AG04450 (cell line): ENCODE results near the gene ANKUB1. TPM values are rescaled to one million over a fixed set of nuclear protein-coding genes. Genes with fewer than 3 reads are reported as not detected.
"Not testable (repeated sequence)": the region's sequence is repeated elsewhere in the genome, so short reads cannot be mapped to it uniquely, and the experiment has no call there.

Experiments used
- CTCF ChIA-PET: fragments of 300-600, 350-600 bp; formaldehyde crosslinking; extraction: SDS; loops from one replicate; lab custom pipeline; 2022; ENCODE audit warnings: antibody characterized with exemption, inconsistent platforms; lab: Charles Lee
- POLR2A ChIA-PET: fragments of 350-600 bp; formaldehyde crosslinking; extraction: SDS; loops from one replicate; lab custom pipeline; 2021; ENCODE audit warnings: antibody characterized with exemption, inconsistent platforms; lab: Yijun Ruan, JAX
- DNase-seq: peaks from one replicate; pipeline ENCODE4 v3.0.0-alpha.2; 2011; ENCODE audit warnings: low read depth, low spot score
- H3K27ac ChIP-seq: one replicate; pipeline ENCODE4 v1.5.1; 2012; ENCODE audit warnings: low read depth, low read length, control low read depth
- H3K27me3 ChIP-seq: one replicate; pipeline ENCODE4 v1.6.0; 2012; ENCODE audit warnings: low read length; ENCODE audit not compliant: control insufficient read depth, insufficient read depth
- H3K4me3 ChIP-seq: 2 replicates; pipeline ENCODE4 v1.5.1; 2011; ENCODE audit warnings: mild to moderate bottlenecking, low read depth, low read length, control low read depth
- H3K9me3 ChIP-seq: 2 replicates; pipeline ENCODE4 v1.5.1; 2012; ENCODE audit warnings: low read length; ENCODE audit not compliant: control insufficient read depth, insufficient read depth
- polyA plus RNA-seq: library from polyadenylated mRNA; depleted of rRNA; stranded (reverse); fragments of >200 nt; gene quantifications from 2 replicates; pipeline ENCODE4 v1.2.3, GENCODE V29; 2011
- TF ChIP-seq, protein P1 (sequence below): IDR thresholded peaks from 2 replicates; pipeline ENCODE4 v1.5.1; 2011; ENCODE audit warnings: low read depth, low read length, control low read depth, inconsistent platforms

The ANKUB1 gene
- polyA plus RNA-seq, 1 experiment, result not detected

DNA sequence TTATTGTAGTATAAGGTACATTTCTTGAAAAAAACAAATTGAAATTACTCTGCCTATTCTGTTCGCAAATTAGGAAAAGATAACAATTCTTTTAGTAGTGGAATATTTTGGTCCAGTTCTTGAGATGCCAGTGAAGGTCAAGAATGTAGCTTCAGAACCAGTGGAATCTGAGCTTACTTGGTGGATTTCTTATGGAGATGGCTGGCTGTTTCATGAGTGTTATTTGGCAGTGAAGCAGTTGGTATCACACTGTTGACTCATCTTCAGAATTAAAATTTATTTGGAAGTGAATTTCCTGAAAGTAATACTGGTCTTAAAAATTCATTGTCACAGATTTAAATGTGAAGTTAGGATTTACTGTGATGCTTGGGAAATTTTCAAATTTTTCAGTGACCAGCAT, 39.7 kb upstream of the ANKUB1 start:
- TF ChIP-seq, protein P1, sequence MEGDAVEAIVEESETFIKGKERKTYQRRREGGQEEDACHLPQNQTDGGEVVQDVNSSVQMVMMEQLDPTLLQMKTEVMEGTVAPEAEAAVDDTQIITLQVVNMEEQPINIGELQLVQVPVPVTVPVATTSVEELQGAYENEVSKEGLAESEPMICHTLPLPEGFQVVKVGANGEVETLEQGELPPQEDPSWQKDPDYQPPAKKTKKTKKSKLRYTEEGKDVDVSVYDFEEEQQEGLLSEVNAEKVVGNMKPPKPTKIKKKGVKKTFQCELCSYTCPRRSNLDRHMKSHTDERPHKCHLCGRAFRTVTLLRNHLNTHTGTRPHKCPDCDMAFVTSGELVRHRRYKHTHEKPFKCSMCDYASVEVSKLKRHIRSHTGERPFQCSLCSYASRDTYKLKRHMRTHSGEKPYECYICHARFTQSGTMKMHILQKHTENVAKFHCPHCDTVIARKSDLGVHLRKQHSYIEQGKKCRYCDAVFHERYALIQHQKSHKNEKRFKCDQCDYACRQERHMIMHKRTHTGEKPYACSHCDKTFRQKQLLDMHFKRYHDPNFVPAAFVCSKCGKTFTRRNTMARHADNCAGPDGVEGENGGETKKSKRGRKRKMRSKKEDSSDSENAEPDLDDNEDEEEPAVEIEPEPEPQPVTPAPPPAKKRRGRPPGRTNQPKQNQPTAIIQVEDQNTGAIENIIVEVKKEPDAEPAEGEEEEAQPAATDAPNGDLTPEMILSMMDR, result no peak
- ChIA-PET CTCF (interaction anchor here (1.3 kb wide), 1 partner anchor 24 kb away, joined by 5 read pairs; no protein-coding TSS in a partner anchor), POLR2A (no interaction called here)
- H3K27ac ChIP-seq, result no peak overlapping the region
- peaks cover 7% of the 10 kb centered on the region for H3K9me3 ChIP-seq
- no peak for DNase-seq
- H3K27me3 ChIP-seq, result no peaks in the 10 kb centered on the region
- H3K4me3 ChIP-seq, result no peak overlapping the region

DNA sequence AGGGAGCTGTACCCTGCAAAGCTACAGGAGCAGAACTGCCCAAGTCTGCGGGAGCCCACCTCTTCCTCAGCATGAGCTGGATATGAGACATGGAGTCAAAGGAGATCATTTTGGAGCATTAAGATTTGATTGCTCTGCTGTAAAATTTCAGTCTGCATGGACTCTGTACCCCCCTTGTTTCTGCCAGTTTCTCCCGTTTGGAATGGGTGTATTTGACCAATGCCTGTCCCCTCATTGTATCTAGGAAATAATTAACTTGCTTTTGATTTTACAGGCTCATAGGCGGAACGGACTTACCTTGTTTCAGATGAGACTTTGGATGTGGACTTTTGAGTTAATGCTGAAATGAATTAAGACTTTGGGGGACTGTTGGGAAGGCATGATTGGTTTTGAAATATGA, 39.0 kb upstream of the ANKUB1 start:
- H3K27me3 ChIP-seq, result no peaks in the 10 kb centered on the region
- DNase-seq, result no peak
- TF ChIP-seq, protein P1, result no peak
- no peak overlapping the region for H3K4me3 ChIP-seq
- CTCF ChIA-PET, result interaction anchor here (1.3 kb wide), 1 partner anchor 23 kb away, joined by 5 read pairs; no protein-coding TSS in a partner anchor
- peaks cover 7% of the 10 kb centered on the region for H3K9me3 ChIP-seq
- POLR2A ChIA-PET, result no interaction called here
- no peak overlapping the region for H3K27ac ChIP-seq

DNA sequence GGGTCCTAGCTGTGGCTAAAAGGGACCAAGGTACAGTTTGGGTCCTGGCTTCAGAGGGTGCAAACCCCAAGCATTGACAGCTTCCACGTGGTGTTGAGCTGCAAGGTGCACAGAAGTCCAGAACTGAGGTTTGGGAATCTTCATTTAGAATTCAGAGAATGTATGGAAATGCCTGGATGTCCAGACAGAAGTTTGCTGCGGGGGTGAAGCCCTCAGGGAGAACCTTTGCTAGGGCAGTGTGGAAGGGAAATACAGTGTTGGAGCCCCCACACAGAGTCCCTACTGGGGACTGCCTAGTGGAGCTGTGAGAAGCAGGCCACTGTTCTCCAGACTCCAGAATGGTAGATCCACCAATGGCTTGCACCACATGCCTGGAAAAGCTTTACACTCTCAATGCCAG, 38.5 kb upstream of the ANKUB1 start:
- no peak for DNase-seq
- no peaks in the 10 kb centered on the region for H3K27me3 ChIP-seq
- TF ChIP-seq, protein P1, result no peak
- POLR2A ChIA-PET, result no interaction called here
- no peak overlapping the region for H3K4me3 ChIP-seq
- CTCF ChIA-PET, result no interaction called here
- no peak overlapping the region for H3K27ac ChIP-seq
- peaks cover 7% of the 10 kb centered on the region for H3K9me3 ChIP-seq

- H3K27ac ChIP-seq, H3K27me3 ChIP-seq, H3K9me3 ChIP-seq, H3K4me3 ChIP-seq, CTCF ChIA-PET, DNase-seq, POLR2A ChIA-PET: not testable (repeated sequence)
Observed at GRCh38 chr3:149829631-149830030, 37.3 kb upstream of the ANKUB1 start.

- ChIA-PET POLR2A (no interaction called here), CTCF (interaction anchor here (1.4 kb wide), 1 partner anchor 21 kb away, joined by 6 read pairs; no protein-coding TSS in a partner anchor)
- Histone ChIP-seq H3K9me3 (peaks cover 7% of the 10 kb centered on the region), H3K27ac (no peak overlapping the region), H3K4me3 (no peak overlapping the region), H3K27me3 (no peaks in the 10 kb centered on the region)
- DNase-seq, result no peak
- TF ChIP-seq, protein P1, result no peak
Observed at GRCh38 chr3:149828390-149828789, 36.0 kb upstream of the ANKUB1 start.

DNA sequence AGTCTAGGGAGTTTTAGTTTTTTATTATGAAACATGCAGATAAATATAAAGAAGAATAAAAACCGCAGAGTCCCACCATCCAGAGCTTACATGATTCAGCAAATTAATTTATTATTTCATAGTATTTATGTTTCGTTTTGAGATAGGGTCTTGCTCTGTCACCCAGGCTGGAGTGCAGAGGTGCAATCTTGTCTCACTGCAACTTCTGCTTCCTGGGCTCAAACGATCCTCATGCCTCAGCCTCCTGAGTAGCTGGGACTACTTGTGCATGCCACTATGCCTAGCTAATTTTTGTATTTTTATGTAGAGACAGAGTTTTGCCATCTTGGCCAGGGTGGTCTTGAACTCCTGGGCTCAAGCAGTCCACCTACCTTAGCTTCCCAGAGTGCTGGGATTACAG, 34.3 kb upstream of the ANKUB1 start:
- Histone ChIP-seq H3K27ac (no peak overlapping the region), H3K27me3 (no peaks in the 10 kb centered on the region), H3K9me3 (peaks cover 7% of the 10 kb centered on the region), H3K4me3 (no peak overlapping the region)
- POLR2A ChIA-PET, result no interaction called here
- CTCF ChIA-PET, result interaction anchor here (1.4 kb wide), 1 partner anchor 18 kb away, joined by 9 read pairs; no protein-coding TSS in a partner anchor
- TF ChIP-seq, protein P1, result no peak
- DNase-seq, result no peak
